Activated naive CD8-positive, alpha-beta T cell treated with anti-CD3 and anti-CD28 coated beads, Interleukin-2, amount 50 U/mL, for 16 hours (primary cell): ENCODE measurements around the gene PLD2.
A peak's percentile ranks its signal among the peaks of the same experiment; 100 is the strongest.

ENCODE experiments used
- DNase-seq: peaks from one replicate; pipeline ENCODE4 v3.0.0-alpha.2; 2020; ENCODE audit warnings: low read depth, low spot score

The PLD2 gene

GRCh38 chr17:4806777-4807604 lies at the start of gene PLD2:
Gene PLD2, plus strand, starts transcription at chr17:4807152. Its CDS starts 621 bp downstream, at chr17:4807773.
- DNase-seq: peak; percentile 74

- DNase-seq: no peak
These were observed 47.1 kb upstream of the PLD2 start for GRCh38 chr17:4759776-4760236.

- DNase-seq: no peak
These were observed 42.4 kb upstream of the PLD2 start for GRCh38 chr17:4764595-4764994.

- DNase-seq: no peak
These were observed 40.8 kb upstream of the PLD2 start for GRCh38 chr17:4766201-4766600.

GRCh38 chr17:4766723-4767122 lies 40.2 kb upstream of the PLD2 start:
- DNase-seq: no peak

- DNase-seq: no peak
These were observed 38.7 kb upstream of the PLD2 start for GRCh38 chr17:4768298-4768697.

GRCh38 chr17:4769628-4770027 lies 37.3 kb upstream of the PLD2 start:
- DNase-seq: no peak

- no peak for DNase-seq
These were observed 35.3 kb upstream of the PLD2 start, which contains the start of gene TM4SF5 for GRCh38 chr17:4771519-4772234. Gene TM4SF5, plus strand, starts transcription at chr17:4771886. Its CDS starts 37 bp downstream, at chr17:4771923.

- DNase-seq: no peak
These were observed 34.7 kb upstream of the PLD2 start for GRCh38 chr17:4772235-4772613.

- DNase-seq: no peak
These were observed 28.8 kb upstream of the PLD2 start for GRCh38 chr17:4777969-4778760.

- no peak for DNase-seq
These were observed 26.5 kb upstream of the PLD2 start for GRCh38 chr17:4780325-4780955.

- DNase-seq: no peak
These were observed 24.3 kb upstream of the PLD2 start for GRCh38 chr17:4782652-4783051.

GRCh38 chr17:4785311-4786105 lies 21.4 kb upstream of the PLD2 start:
- no peak for DNase-seq

GRCh38 chr17:4786106-4786511 lies 20.8 kb upstream of the PLD2 start, which contains the start of gene VMO1:
Gene VMO1, minus strand, starts transcription at chr17:4786364. Its CDS starts 12 bp downstream, at chr17:4786352.
- DNase-seq: no peak

GRCh38 chr17:4786516-4786915 lies 20.4 kb upstream of the PLD2 start:
- no peak for DNase-seq

GRCh38 chr17:4788159-4788806 lies 18.7 kb upstream of the PLD2 start:
- DNase-seq: no peak

GRCh38 chr17:4788807-4789700 lies 17.9 kb upstream of the PLD2 start, which contains the start of gene GLTPD2:
Gene GLTPD2, plus strand, starts transcription at chr17:4788964. Its CDS starts 48 bp downstream, at chr17:4789012.
- DNase-seq: no peak

- DNase-seq: no peak
These were observed 17.3 kb upstream of the PLD2 start for GRCh38 chr17:4789701-4789950.
